ENCODE results near the gene TOX4.
A peak's percentile ranks its signal among the peaks of the same experiment; 100 is the strongest.
"Not testable (repeated sequence)": the region's sequence is repeated elsewhere in the genome, so short reads cannot be mapped to it uniquely, and the experiment has no call there.

TOX4 gene

GRCh38 chr14:21476925-21477681 is at the start of gene TOX4, which contains the start of gene RAB2B:
TSS of gene TOX4 (plus strand) at chr14:21477195. CDS start at chr14:21477279, 84 bp downstream.
TSS of gene RAB2B (minus strand) at chr14:21476959. CDS start at chr14:21476872, 87 bp downstream.
- peak; percentile 92 for DNase-seq (ENCODE audit: low read depth)

GRCh38 chr14:21428930-21429329 is 48.1 kb upstream of the TOX4 start:
- DNase-seq (ENCODE audit: low read depth) = no peak

GRCh38 chr14:21431126-21431525 is 45.9 kb upstream of the TOX4 start:
- DNase-seq (ENCODE audit: low read depth) = no peak

- DNase-seq (ENCODE audit: low read depth) = no peak
These were observed 40.4 kb upstream of the TOX4 start for GRCh38 chr14:21436567-21437062.

- DNase-seq (ENCODE audit: low read depth) = peak; percentile 97
These were observed 39.7 kb upstream of the TOX4 start for GRCh38 chr14:21437063-21437901.

GRCh38 chr14:21440859-21441258 is 36.1 kb upstream of the TOX4 start:
- no peak for DNase-seq (ENCODE audit: low read depth)

GRCh38 chr14:21442657-21443056 is 34.3 kb upstream of the TOX4 start:
- not testable (repeated sequence) for DNase-seq (ENCODE audit: low read depth)

- no peak for DNase-seq (ENCODE audit: low read depth)
These were observed 27.1 kb upstream of the TOX4 start for GRCh38 chr14:21449899-21450216.

GRCh38 chr14:21454843-21455544 is 22.0 kb upstream of the TOX4 start:
- no peak for DNase-seq (ENCODE audit: low read depth)

GRCh38 chr14:21455592-21455911 is 21.4 kb upstream of the TOX4 start:
- no peak for DNase-seq (ENCODE audit: low read depth)

- DNase-seq (ENCODE audit: low read depth) = peak; percentile 99
These were observed 20.9 kb upstream of the TOX4 start, which contains the start of gene CHD8 for GRCh38 chr14:21455912-21456667. TSS of gene CHD8 (minus strand) at chr14:21456123. CDS start at chr14:21431643, 24,480 bp downstream.

- no peak for DNase-seq (ENCODE audit: low read depth)
These were observed 9.4 kb upstream of the TOX4 start for GRCh38 chr14:21467616-21468015.

GRCh38 chr14:21475767-21476522 is 1.1 kb upstream of the TOX4 start:
- no peak for DNase-seq (ENCODE audit: low read depth)

- peak; percentile 75 for DNase-seq (ENCODE audit: low read depth)
These were observed 471 bp upstream of the TOX4 start for GRCh38 chr14:21476523-21476924.

- DNase-seq (ENCODE audit: low read depth) = no peak
These were observed 9.7 kb downstream of the TOX4 start for GRCh38 chr14:21486640-21487087.

GRCh38 chr14:21494902-21495762 is 18.1 kb downstream of the TOX4 start:
- DNase-seq (ENCODE audit: low read depth) = no peak

GRCh38 chr14:21496453-21496852 is 19.5 kb downstream of the TOX4 start:
- DNase-seq (ENCODE audit: low read depth) = no peak

- DNase-seq (ENCODE audit: low read depth) = no peak
These were observed 21.8 kb downstream of the TOX4 start for GRCh38 chr14:21498540-21499526.

GRCh38 chr14:21501568-21501967 is 24.6 kb downstream of the TOX4 start:
- no peak for DNase-seq (ENCODE audit: low read depth)
